H1 (cell line): ENCODE measurements around the gene TRIM65. TPM values are rescaled to one million over a fixed set of nuclear protein-coding genes. Genes with fewer than 3 reads are reported as not detected.

Experiments used
- CTCF ChIA-PET: fragments of 300-600 bp; sonication (Branson Sonifier 250); formaldehyde crosslinking; loops from one replicate; lab custom pipeline; 2021; ENCODE audit not compliant: partially characterized antibody; lab: Charles Lee
- POLR2A ChIA-PET: fragments of 300-600 bp; sonication (Branson Sonifier 250); formaldehyde crosslinking; loops from one replicate; lab custom pipeline; 2021; ENCODE audit warnings: inconsistent platforms; ENCODE audit not compliant: partially characterized antibody; lab: Charles Lee
- DNase-seq, 2 experiments: peaks; one replicate each; pipeline versions ENCODE4 v3.0.0 to v3.0.0-alpha.2; 2010 to 2022; ENCODE audit warnings: low spot score in 2 of 2, low read depth in 1 of 2, mixed read lengths in 1 of 2
- FAIRE-seq: peaks from 2 replicates; lab custom pipeline; 2011; peaks lifted over from hg19 to GRCh38; lab: Jason Lieb, UNC
- H2AFZ ChIP-seq: 2 replicates; pipeline ENCODE4 v1.8.1; 2012; ENCODE audit warnings: low read length, inconsistent platforms
- H2AK5ac ChIP-seq: 2 replicates; pipeline ENCODE4 v1.6.1; 2013; ENCODE audit warnings: low read depth, low read length
- H2BK120ac ChIP-seq: replicated peaks from 2 replicates; pipeline ENCODE3; 2013; ENCODE audit warnings: low read depth, low read length, inconsistent platforms
- H2BK12ac ChIP-seq: 2 replicates; pipeline ENCODE4 v1.6.1; 2013; ENCODE audit warnings: low read depth, low read length
- H2BK15ac ChIP-seq: 2 replicates; pipeline ENCODE4 v1.6.1; 2013; ENCODE audit warnings: low read length
- H2BK20ac ChIP-seq: 2 replicates; pipeline ENCODE4 v1.6.1; 2013; ENCODE audit warnings: low read length
- H2BK5ac ChIP-seq: 2 replicates; pipeline ENCODE4 v1.6.1; 2013; ENCODE audit warnings: low read depth, low read length
- H3K14ac ChIP-seq: 2 replicates; pipeline ENCODE4 v1.6.1; 2013; ENCODE audit warnings: inconsistent platforms; ENCODE audit not compliant: insufficient read length
- H3K18ac ChIP-seq: 2 replicates; pipeline ENCODE4 v1.6.1; 2013; ENCODE audit warnings: low read length; ENCODE audit errors: extremely low read depth
- H3K23ac ChIP-seq: 2 replicates; pipeline ENCODE4 v1.6.1; 2013; ENCODE audit warnings: inconsistent platforms; ENCODE audit not compliant: insufficient read length
- H3K23me2 ChIP-seq: 2 replicates; pipeline ENCODE4 v1.6.1; 2013; ENCODE audit warnings: low read depth, low read length
- H3K27ac ChIP-seq: 2 replicates; pipeline ENCODE4 v1.6.1; 2011; ENCODE audit warnings: low read depth, low read length, inconsistent platforms
- H3K27me3 ChIP-seq, 4 experiments: replicated peaks in 1 of 4; 1 replicate in 1 of 4; 2 replicates in 3 of 4; pipeline versions ENCODE4 v1.6.1 to v1.8.1; 2011 to 2013; ENCODE audit warnings: low read length in 3 of 4, mild to moderate bottlenecking in 3 of 4, inconsistent platforms in 2 of 4, mixed read lengths in 2 of 4, moderate library complexity in 1 of 4; ENCODE audit not compliant: control insufficient read depth in 3 of 4, insufficient read depth in 3 of 4; ENCODE audit errors: extremely low read depth in 1 of 4
- H3K36me3 ChIP-seq, 4 experiments: 2 replicates each; pipeline versions ENCODE4 v1.6.1 to v1.8.1; 2011 to 2013; ENCODE audit warnings: mild to moderate bottlenecking in 4 of 4, low read length in 3 of 4, moderate library complexity in 2 of 4, control low read depth in 1 of 4, inconsistent platforms in 1 of 4; ENCODE audit not compliant: insufficient read depth in 4 of 4, control insufficient read depth in 2 of 4
- H3K4ac ChIP-seq: replicated peaks from 2 replicates; pipeline ENCODE3; 2013; ENCODE audit warnings: low read length, low read depth, mixed read lengths, inconsistent platforms; ENCODE audit not compliant: insufficient read length
- H3K4me1 ChIP-seq, 4 experiments: replicated peaks in 1 of 4; 1 replicate in 1 of 4; 2 replicates in 3 of 4; pipeline versions ENCODE4 v1.6.1 to v1.8.1; 2011 to 2013; ENCODE audit warnings: low read length in 3 of 4, inconsistent platforms in 2 of 4, mixed read lengths in 1 of 4; ENCODE audit not compliant: insufficient read depth in 4 of 4, control insufficient read depth in 3 of 4
- H3K4me2 ChIP-seq, 2 experiments: 2 replicates each; pipeline versions ENCODE4 v1.6.1 to v1.8.1; 2011 to 2013; ENCODE audit warnings: low read depth in 2 of 2, low read length in 2 of 2, control low read depth in 1 of 2, inconsistent platforms in 1 of 2, mild to moderate bottlenecking in 1 of 2; ENCODE audit not compliant: insufficient read depth in 1 of 2
- H3K4me3 ChIP-seq, 4 experiments: fragments of 200-600, 300-600 bp in 1 of 4; sonication (generic), shearing (Covaris generic), sonication (Bioruptor Twin) in 1 of 4; 2 replicates each; pipeline versions ENCODE4 v1.5.1 to v1.8.1; 2011 to 2016; ENCODE audit warnings: low read length in 4 of 4, low read depth in 3 of 4, control low read depth in 2 of 4, inconsistent platforms in 2 of 4, mild to moderate bottlenecking in 2 of 4, mixed read lengths in 1 of 4, moderate library complexity in 1 of 4; ENCODE audit not compliant: insufficient read depth in 2 of 4; ENCODE audit errors: extremely low read depth in 1 of 4
- H3K56ac ChIP-seq: replicated peaks from 2 replicates; pipeline ENCODE3; 2013; ENCODE audit warnings: low read depth, mild to moderate bottlenecking, mixed read lengths, low read length, inconsistent platforms; ENCODE audit not compliant: insufficient read length
- H3K79me1 ChIP-seq: 2 replicates; pipeline ENCODE4 v1.6.1; 2013; ENCODE audit warnings: low read depth, low read length, control low read depth
- H3K79me2 ChIP-seq, 2 experiments: 2 replicates each; pipeline versions ENCODE4 v1.6.1 to v1.8.1; 2012 to 2013; ENCODE audit warnings: low read length in 2 of 2, mild to moderate bottlenecking in 2 of 2, inconsistent platforms in 1 of 2; ENCODE audit not compliant: insufficient read depth in 2 of 2, control insufficient read depth in 1 of 2
- H3K9ac ChIP-seq, 4 experiments: replicated peaks in 1 of 4; 1 replicate in 1 of 4; 2 replicates in 3 of 4; pipeline versions ENCODE4 v1.6.1 to v1.8.1; 2011 to 2013; ENCODE audit warnings: low read depth in 3 of 4, low read length in 3 of 4, control low read depth in 2 of 4, mild to moderate bottlenecking in 2 of 4, moderate library complexity in 2 of 4, inconsistent platforms in 1 of 4; ENCODE audit errors: extremely low read depth in 1 of 4
- H3K9me3 ChIP-seq, 2 experiments: 2 replicates each; pipeline versions ENCODE4 v1.6.1 to v1.8.1; 2012 to 2013; ENCODE audit warnings: mild to moderate bottlenecking in 2 of 2, moderate library complexity in 2 of 2, control low read depth in 1 of 2, inconsistent platforms in 1 of 2, low read depth in 1 of 2, low read length in 1 of 2, mixed read lengths in 1 of 2; ENCODE audit not compliant: insufficient read depth in 2 of 2
- H4K20me1 ChIP-seq, 2 experiments: replicated peaks in 1 of 2; 2 replicates each; pipeline versions ENCODE3 to v1.8.1; 2011 to 2013; ENCODE audit warnings: inconsistent platforms in 2 of 2, low read length in 2 of 2, mild to moderate bottlenecking in 1 of 2; ENCODE audit not compliant: insufficient read depth in 2 of 2, control insufficient read depth in 1 of 2
- H4K5ac ChIP-seq: 2 replicates; pipeline ENCODE4 v1.6.1; 2013; ENCODE audit warnings: low read length, low read depth, mixed read lengths, inconsistent platforms; ENCODE audit not compliant: insufficient read length
- H4K8ac ChIP-seq: 2 replicates; pipeline ENCODE4 v1.8.0; 2013; ENCODE audit warnings: mild to moderate bottlenecking, moderate library complexity, low read length, inconsistent platforms; ENCODE audit not compliant: insufficient read depth; ENCODE audit errors: extremely low read depth
- H4K91ac ChIP-seq: replicated peaks from 2 replicates; pipeline ENCODE3; 2013; ENCODE audit warnings: low read length, mixed read lengths, inconsistent platforms; ENCODE audit not compliant: insufficient read length
- GABPA ChIP-seq: IDR thresholded peaks from 2 replicates; pipeline ENCODE4 v1.6.1; 2011; ENCODE audit warnings: mild to moderate bottlenecking, low read length, moderate library complexity, borderline replicate concordance; ENCODE audit not compliant: insufficient read depth
- KDM4A ChIP-seq: IDR thresholded peaks from one replicate; pipeline ENCODE4 v1.7.1; 2012; ENCODE audit warnings: low read depth, mild to moderate bottlenecking, moderate library complexity, low read length, inconsistent platforms; ENCODE audit not compliant: severe bottlenecking
- TAF1 ChIP-seq: IDR thresholded peaks from 2 replicates; pipeline ENCODE4 v1.6.1; 2011; ENCODE audit warnings: mild to moderate bottlenecking, low read depth, low read length
- WGBS, 2 experiments: shearing (Covaris generic) in 1 of 2; methylation state at CpG; one replicate each; pipeline versions ENCODE4 v1.1.6 to v1.1.7; 2013 to 2015; ENCODE audit warnings: low lambda C conversion rate in 2 of 2, mixed read lengths in 2 of 2, inconsistent platforms in 1 of 2, low coverage in 1 of 2, missing lambda C conversion rate in 1 of 2; ENCODE audit not compliant: insufficient replicate concordance in 2 of 2, insufficient coverage in 1 of 2, insufficient read length in 1 of 2; ENCODE audit errors: extremely low coverage in 1 of 2, missing lambda C conversion rate in 1 of 2; 5-methylcytosine and 5-hydroxymethylcytosine counted together
- polyA plus RNA-seq, 7 experiments: library from polyadenylated mRNA; depleted of rRNA in 3 of 7; stranded (reverse) in 5 of 7; unstranded in 2 of 7; fragments of >200 nt in 5 of 7; fragments of 200-250 nt in 2 of 7; gene quantifications; 1 replicate in 5 of 7; 2 replicates in 1 of 7; 4 replicates in 1 of 7; pipeline versions ENCODE4 v1.2.1 to v1.2.3, GENCODE V29; 2011 to 2013; ENCODE audit warnings: missing spikeins in 2 of 7, mixed read lengths in 2 of 7
- total RNA-seq: library from RNA; stranded (reverse); fragmentation: NEBNext Ultra II Directional; extraction: Animal tissue kit (Norgen Biotek cat#: 25700); gene quantifications from 2 replicates; pipeline ENCODE4 v1.2.1, GENCODE V29; 2021
- TF ChIP-seq, protein P1 (sequence below): IDR thresholded peaks from 2 replicates; pipeline ENCODE4 v1.6.1; 2012; ENCODE audit warnings: low read length, inconsistent platforms
- TF ChIP-seq, protein P2 (sequence below), 3 experiments: IDR thresholded peaks; 1 replicate in 2 of 3; 2 replicates in 1 of 3; pipeline versions ENCODE4 v1.5.1 to v1.6.1; 2011; ENCODE audit warnings: low read length in 3 of 3, mild to moderate bottlenecking in 3 of 3, inconsistent platforms in 2 of 3, low read depth in 1 of 3, moderate library complexity in 1 of 3; ENCODE audit not compliant: insufficient read depth in 1 of 3; ENCODE audit errors: control extremely low read depth in 1 of 3

The TRIM65 gene
- total and polyA plus RNA-seq, 2 of the 8 experiments (the other 6 are each of a cell fraction or from before 2014, with no cell fraction given) = 21.2 to 48.6 TPM

DNA sequence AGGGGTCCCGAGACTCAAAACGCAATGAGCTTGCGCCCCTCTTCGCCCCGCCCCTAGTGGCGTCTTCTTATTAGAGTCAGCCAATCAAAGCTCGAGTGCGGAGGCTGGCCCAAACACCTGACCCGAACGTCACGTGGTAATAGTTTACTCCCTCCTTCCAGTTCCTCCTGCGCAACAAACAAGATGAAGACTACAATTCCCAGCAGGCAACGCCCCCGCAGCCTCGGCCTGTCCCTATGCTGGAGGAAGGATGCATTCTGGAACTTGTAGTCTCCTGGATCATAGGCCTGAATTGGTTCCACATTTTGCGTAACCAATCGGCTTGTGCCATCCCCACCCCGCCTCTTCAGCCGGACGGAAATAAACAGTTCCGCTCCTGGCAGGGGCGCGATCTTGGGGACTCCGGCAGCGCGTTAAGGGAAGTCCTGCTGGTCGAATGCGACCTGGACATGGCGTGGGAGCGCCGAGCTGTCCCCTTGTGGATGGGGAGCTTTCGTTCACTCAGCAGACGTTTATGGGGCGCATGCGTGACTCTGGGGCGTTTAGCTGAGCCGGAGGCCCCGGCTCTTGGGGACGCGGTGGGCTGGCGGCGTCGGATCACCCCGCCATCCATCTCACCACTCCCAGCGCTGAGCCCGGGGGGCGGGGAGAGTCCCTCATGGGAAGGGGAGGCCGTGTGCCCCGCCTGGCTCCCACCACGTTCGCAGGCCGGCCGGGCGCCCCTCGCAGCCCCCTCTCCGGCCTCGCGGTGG lies 41.3 kb downstream of the TRIM65 start, which contains the start of gene WBP2:
Gene WBP2, minus strand, starts transcription at position 26 of the 752 bp plus-strand sequence. CDS start 38 bp downstream, outside the sequence.
- no peaks in the 10 kb centered on the region for H4K20me1 ChIP-seq
- H2BK5ac ChIP-seq = peak within 1 kb of the TSS; percentile 92
- peak within 1 kb of the TSS; percentile 81 to 95 (median 91) for H3K4me3 ChIP-seq
- 0 out of 2 replicates have a peak within 1 kb of the TSS, but pooled peaks have one; percentile 88 for H2AK5ac ChIP-seq
- no peaks in the 10 kb centered on the region for H3K9me3 ChIP-seq
- H3K18ac ChIP-seq = peak within 1 kb of the TSS; percentile 95; the same call in 1 of the 2 replicates
- H3K36me3 ChIP-seq = peaks cover 5 to 11% (median 9%) of the 10 kb centered on the region in 4 experiments; a peak in 6 of 8 replicates
- POLR2A ChIA-PET = interaction anchor here (0.8 to 4.7 kb wide), 13 partner anchors 9 to 76 kb away, joined by 3 to 28 read pairs (median 8); partner anchors contain the start of genes TRIM47 and TRIM65
- H2BK120ac ChIP-seq = no peak within 1 kb of the TSS
- no peaks in the 10 kb centered on the region for H3K27me3 ChIP-seq
- peak within 1 kb of the TSS; percentile 73 for H3K4ac ChIP-seq
- peaks cover 6% of the 10 kb centered on the region for H3K23me2 ChIP-seq
- H3K4me1 ChIP-seq = peaks cover 0 to 7% (median 2%) of the 10 kb centered on the region in 4 experiments; a peak in 4 of 7 replicates
- no peak within 1 kb of the TSS for H2BK12ac ChIP-seq
- no peak within 1 kb of the TSS for H2BK15ac ChIP-seq
- peak within 1 kb of the TSS; percentile 82 to 87 for H3K4me2 ChIP-seq
- FAIRE-seq = peak; percentile 75
- peak; percentile 95 to 100 for DNase-seq
- H3K27ac ChIP-seq = peak within 1 kb of the TSS; percentile 93
- CTCF ChIA-PET = interaction anchor here (0.6 to 27.2 kb wide), 17 partner anchors 8 to 339 kb away, joined by 3 to 563 read pairs (median 5); partner anchors contain the start of genes MRPL38 and UNC13D
- H4K91ac ChIP-seq = peak within 1 kb of the TSS; percentile 54
- H3K23ac ChIP-seq = no peak within 1 kb of the TSS
- H4K5ac ChIP-seq = peak within 1 kb of the TSS; percentile 87
- H3K56ac ChIP-seq = peak within 1 kb of the TSS; percentile 75
- peak within 1 kb of the TSS; percentile 78 for H2AFZ ChIP-seq
- H3K79me1 ChIP-seq = peaks cover 10% of the 10 kb centered on the region; the same call in 1 of the 2 replicates
- H3K14ac ChIP-seq = no peak within 1 kb of the TSS
- 3% methylated on average over 42 of the region's 58 CpGs; no CpG with 5 or more reads in 1 of the 2 experiments for WGBS, 2 experiments
- H3K9ac ChIP-seq = peak within 1 kb of the TSS; percentile 59 to 92 (median 88)
- peaks cover 3 to 9% of the 10 kb centered on the region in 2 experiments; a peak in 3 of 4 replicates for H3K79me2 ChIP-seq
- H2BK20ac ChIP-seq = no peak within 1 kb of the TSS
- peak within 1 kb of the TSS; percentile 96 for H4K8ac ChIP-seq
- TF ChIP-seq, protein P1, sequence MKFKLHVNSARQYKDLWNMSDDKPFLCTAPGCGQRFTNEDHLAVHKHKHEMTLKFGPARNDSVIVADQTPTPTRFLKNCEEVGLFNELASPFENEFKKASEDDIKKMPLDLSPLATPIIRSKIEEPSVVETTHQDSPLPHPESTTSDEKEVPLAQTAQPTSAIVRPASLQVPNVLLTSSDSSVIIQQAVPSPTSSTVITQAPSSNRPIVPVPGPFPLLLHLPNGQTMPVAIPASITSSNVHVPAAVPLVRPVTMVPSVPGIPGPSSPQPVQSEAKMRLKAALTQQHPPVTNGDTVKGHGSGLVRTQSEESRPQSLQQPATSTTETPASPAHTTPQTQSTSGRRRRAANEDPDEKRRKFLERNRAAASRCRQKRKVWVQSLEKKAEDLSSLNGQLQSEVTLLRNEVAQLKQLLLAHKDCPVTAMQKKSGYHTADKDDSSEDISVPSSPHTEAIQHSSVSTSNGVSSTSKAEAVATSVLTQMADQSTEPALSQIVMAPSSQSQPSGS = peak; percentile 57; the same call in 1 of the 2 replicates
- TF ChIP-seq, protein P2, sequence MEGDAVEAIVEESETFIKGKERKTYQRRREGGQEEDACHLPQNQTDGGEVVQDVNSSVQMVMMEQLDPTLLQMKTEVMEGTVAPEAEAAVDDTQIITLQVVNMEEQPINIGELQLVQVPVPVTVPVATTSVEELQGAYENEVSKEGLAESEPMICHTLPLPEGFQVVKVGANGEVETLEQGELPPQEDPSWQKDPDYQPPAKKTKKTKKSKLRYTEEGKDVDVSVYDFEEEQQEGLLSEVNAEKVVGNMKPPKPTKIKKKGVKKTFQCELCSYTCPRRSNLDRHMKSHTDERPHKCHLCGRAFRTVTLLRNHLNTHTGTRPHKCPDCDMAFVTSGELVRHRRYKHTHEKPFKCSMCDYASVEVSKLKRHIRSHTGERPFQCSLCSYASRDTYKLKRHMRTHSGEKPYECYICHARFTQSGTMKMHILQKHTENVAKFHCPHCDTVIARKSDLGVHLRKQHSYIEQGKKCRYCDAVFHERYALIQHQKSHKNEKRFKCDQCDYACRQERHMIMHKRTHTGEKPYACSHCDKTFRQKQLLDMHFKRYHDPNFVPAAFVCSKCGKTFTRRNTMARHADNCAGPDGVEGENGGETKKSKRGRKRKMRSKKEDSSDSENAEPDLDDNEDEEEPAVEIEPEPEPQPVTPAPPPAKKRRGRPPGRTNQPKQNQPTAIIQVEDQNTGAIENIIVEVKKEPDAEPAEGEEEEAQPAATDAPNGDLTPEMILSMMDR (IDR thresholded peaks at IDR 0.05; ENCODE audit: control extremely low read depth in 1 of 3, insufficient read depth in 1 of 3, low read depth in 1 of 3, low read length in 3 of 3) = peak in 2 of 3 experiments; percentile 15 to 47; a peak in 2 of 4 replicates
- no peak for TF ChIP-seq GABPA
- peak; percentile 78 for TF ChIP-seq TAF1
- TF ChIP-seq KDM4A = no peak
